SH-SY5Y (cell line): ENCODE results near the gene TSC2.

ENCODE experiments used
- GATA2 ChIP-seq: IDR thresholded peaks from 2 replicates; pipeline ENCODE4 v1.6.1; 2011; ENCODE audit warnings: mild to moderate bottlenecking, low read depth, low read length
- GATA3 ChIP-seq: IDR thresholded peaks from 2 replicates; pipeline ENCODE4 v1.6.1; 2011; ENCODE audit warnings: low read depth, mild to moderate bottlenecking, low read length, moderate library complexity

- TF ChIP-seq GATA2: no peak
- no peak for TF ChIP-seq GATA3
These were observed 11.1 kb downstream of the TSC2 start for GRCh38 chr16:2058872-2059271.
